GM19023 (cell line): ENCODE measurements around the gene FGGY.

Experiments
- ATAC-seq: cut with Tn5 transposase; IDR thresholded peaks from one replicate; pipeline ENCODE4 v1.9.1; 2021; ENCODE audit warnings: mild to moderate bottlenecking, moderate library complexity; ENCODE audit not compliant: unreplicated experiment

The FGGY gene

DNA sequence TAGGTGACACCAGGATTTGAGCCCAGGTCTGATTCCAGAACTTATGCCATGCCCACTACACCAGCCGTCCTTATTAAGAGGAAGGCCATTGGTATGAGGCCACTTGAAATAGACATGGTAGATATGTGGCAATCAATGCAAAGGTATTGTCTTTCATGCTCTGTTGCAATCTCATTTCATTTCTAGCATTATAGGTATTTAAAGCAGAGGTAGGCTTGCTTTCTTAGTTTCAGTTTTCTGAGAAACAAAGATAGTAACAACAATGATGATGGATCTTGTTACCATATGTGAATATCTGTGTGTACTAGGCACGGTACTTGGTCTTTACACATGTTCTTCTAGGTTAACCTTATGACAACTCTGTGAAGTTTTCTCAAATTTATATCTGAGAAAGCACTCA lies 113.1 kb downstream of the FGGY start:
- ATAC-seq = no peak

DNA sequence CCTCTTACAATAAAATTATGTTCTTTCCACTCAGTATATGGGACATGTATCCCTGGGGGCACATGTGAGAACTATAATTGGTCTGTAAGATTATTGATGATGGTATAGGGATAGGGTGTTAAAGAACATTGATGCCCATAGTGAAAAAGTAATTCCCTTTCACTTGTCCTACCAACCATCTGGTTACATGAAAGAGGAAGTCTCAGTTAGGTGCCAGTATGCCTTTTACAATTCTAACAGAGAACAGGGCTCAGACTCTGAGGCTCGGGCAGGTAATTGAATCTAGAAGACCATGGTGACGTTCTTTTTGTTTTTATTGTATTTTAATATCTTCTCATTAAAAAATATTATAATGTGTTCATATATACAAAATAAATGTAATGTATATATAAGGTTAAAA lies 113.6 kb downstream of the FGGY start:
- no peak for ATAC-seq

DNA sequence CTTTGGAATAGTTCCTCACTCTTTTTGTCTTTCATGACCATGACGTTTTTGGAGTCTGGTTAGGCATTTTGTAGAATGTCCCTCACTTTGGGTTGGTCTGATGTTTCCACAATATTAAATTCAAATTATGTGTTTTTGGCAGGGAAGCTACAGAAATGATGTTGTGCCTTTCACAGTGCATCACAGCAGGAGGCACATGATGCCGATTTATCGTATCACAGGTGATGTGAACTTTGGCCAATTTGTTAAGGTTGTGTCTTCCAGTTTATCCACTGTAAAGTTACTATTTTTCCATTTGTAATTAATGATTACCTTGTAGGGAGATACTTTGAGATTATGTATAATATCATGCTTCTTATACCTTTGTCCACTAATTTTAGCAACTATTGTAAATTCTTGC lies 114.3 kb downstream of the FGGY start:
- no peak for ATAC-seq

DNA sequence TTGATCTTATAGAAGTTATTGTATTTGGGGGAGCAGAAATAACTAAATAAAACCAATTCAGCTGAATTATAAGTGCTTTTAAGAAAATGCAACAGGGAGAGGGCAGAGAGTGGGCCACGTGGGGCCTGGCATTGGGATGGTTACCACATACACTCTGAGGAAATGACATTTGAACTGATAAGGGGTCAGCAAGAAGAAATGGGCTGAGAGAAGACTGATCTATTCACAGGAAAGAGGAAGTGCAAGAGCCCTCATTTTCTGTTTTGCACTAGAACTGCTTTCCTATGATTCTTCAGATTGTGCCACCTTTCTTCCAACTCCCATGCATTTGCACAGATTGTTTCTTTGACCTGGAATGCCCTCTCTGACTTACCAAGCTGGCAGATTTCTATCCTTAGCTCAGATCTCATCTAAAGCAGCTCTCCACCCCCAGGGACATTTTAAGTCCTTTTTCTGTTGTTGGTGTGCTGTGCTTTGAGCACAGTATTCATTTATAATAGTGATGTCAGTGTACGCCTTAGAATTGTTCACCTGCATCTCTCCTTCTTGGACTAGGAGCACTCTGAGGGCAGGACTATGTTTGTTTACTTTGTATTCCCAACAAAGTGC lies 115.9 kb downstream of the FGGY start:
- ATAC-seq = no peak

DNA sequence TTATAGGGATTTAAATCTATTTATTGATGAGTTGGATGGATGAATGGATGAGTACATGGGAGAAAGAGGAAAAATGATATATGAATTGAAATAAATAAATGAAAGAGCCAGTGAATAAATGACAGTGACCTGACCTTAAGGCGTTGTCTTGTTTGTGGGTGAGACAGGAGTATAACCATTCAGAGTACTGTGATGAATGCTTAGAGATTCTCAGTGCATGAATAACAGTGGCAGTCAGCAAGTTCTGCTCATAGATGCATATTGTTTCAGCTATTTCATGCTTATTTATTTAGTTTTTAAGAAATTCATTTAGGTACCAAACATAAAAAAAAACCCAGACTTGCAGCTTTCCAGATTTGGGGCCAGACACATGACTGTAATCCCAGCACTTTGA lies 116.4 kb downstream of the FGGY start:
- no peak for ATAC-seq

DNA sequence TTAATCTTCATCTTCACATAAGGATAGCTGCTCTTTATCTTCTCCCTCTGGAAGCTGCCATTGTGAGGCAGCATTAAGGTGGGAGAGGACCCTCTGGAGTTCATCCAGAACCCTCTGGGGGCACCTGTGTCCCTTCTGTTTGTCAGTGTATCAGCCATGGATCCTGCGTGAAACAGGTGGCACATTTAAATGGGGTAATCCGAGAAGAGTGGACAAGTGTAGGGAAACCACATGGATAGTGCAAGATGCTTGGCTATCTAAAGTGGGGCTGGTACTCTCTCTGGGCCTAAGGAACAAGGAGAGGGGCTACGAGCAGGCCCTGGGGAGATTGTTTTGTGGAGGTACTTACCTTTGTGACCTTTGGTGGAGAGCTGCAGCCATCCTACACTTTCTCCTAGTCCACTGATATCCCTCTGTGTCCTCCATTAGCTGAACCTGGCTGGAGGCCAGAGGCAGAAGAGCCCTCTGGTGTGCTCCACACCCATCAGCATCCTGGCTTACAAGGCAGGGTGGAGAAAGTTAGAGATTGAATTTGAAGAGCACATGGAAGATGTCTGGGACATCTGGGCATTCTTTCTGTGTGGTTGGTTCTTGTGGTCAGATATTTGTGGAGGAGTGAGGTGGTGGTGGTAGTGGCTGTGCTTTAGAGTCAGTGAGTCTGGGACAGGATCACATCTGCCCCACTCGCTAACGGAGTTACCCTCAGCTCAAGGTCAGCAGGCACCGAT lies 117.7 kb downstream of the FGGY start:
- ATAC-seq = no peak

DNA sequence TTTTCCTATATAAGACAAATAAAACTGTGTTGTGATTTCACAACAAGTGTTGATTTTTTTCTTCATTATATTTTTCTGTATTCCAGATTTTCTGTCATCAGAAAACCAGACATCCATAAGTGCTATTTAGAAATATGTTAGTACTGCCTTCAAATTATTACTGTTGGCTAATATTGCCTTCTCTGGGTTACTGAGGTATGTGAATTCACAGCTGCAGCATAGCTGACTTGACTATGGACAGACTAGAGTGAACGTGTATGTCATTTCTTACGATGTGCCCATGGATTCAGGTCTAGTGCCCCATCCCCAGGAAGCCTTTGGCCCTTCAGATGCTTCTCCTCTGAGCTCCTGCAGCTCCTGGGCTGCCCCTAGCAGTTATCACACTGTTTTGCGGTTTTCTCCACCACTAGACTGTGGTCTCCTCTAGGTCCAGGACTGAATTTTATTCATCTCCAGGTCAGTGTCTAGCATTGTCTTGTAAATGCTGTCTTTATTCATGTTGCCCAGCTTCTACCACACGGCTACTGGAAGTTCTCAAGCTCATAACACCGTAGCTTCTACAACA lies 118.5 kb downstream of the FGGY start:
- ATAC-seq = no peak

DNA sequence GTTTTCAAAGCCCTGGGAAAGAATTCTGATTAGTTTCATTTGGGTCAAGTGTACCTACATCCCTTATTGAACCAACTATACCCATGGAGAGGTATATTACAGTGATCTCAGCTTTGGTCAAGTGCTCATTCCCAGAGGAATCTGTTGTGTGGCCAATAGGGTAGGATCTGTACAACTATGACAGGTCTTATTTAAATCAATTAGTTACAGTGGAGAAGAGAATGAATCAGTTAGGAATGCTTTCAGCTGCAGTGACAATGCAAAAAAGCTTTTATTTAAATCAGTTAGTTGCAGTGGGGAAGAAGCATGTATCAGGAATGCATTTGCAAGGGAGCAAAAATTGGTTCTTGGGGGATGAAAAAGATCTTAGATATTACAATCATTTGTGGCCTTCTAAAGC lies 119.0 kb downstream of the FGGY start:
- no peak for ATAC-seq

DNA sequence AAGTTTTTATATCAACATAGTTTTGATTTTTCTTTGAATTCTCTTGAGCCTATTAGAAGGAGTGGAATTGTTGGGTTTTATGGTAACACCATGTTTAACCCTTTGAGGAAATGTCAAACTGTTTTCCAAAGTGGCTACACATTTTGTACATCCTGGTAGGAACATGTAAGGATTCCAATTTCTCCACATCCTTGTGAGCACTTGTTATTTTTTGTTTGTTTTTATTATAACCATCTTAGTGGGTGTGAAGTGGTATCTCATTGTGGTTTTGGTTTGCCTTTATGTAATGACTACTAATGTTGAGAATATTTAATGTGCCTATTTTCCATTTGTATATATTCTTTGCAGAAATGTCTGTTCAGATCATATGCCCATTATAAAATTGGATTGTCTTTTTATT lies 120.5 kb downstream of the FGGY start:
- ATAC-seq = no peak

DNA sequence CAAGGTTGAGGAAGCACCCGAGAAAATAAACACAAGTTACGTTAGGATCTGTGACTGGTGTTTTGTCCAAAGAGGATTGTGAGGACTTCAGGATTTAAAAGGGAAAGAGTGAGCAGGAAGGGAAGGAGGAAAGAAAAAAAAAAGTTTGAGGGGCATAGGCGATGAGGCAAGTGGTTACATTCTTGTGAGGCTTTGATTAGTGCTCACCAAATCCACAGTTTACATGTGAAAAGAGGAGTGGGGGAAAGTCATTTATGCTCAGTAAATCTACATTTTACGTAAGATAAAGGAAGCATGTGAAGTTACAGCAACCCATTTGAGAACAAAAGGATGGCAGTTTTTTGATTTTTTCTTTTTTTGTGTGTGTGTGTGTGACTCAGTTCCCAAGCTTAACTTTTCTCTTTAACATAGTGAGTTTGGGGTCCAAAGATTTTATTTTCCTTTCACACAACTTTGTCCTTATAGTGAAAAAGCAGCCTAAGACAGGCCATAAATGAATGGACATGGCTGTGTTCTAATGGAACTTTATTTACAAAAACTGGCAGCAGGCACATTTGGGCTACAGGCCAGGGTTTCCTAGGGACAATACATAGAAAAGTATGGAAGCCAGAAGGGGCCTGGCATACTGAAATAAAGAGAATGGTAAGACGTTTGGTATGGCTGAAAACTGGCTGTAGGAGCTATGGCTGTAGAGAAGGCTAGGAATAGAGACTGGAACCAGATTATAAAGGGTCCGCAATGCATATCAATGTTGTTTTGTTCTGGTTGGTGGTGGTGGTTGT lies 121.7 kb downstream of the FGGY start:
- no peak for ATAC-seq

DNA sequence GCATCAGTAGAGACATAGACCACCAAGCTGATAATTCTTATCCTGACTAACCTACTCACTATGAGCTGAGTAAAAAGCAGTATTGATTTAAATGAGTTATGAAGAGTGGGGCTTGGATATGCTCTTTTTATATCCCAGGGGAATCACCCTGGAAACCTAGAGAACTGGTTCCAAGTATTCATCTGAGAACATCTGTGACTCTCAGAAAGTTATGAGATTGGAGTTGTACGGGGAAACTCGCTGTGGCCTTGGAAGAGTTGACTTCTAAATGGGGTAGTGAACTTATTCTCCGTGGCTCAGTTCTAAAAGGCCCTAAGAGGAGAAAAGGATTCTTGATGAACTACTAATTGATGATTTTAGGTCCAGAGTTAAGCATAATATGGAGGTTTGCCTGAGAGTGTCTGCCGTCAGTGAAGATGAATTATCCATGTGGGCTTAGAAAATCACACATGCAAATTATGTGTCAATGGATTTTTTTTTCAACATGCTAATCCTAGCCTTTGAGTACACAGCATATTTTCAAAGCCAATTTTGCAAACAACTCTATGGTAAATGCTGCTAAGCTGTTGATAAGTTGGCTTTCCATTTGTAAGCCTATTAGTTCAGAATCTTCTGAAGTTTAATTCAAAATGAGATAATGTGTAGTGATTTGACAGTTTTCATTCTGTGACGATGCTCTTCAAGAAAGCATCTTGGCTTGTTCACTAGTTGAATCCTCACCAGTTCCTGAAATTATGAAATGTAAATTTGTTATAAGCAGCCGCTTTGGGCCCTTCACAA lies 122.7 kb downstream of the FGGY start:
- ATAC-seq = no peak

DNA sequence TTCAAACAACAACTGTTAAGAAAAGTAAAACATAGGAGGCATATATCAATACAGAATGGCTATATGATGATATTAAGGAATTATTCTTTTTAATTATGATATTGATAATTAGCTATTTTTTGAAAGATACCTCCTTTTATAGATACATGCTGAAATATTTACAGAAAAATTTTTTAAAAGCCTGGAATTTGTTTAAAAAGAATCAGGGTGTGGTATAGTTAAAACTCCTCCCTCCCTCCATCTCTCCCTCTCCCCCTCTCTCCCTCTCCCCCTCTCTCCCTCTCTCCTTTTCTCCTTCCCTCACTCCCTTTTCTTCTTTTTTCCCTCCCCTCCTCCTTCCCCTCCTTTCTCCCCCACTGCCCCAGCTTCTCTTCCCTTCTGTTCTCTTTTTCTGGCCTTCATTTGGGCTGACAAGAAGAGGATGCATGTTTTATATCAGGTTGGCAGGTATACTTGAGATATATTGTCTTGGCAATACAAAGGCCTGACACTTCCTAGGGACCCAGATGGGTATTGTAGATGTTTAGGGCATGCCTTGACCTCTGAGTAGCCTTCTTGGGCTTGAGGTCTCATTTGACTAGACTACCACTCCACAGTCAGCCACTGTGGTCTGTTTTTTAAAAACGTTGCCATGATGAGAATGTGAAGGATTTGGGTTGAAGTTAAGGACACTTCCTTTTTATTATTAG lies 124.5 kb downstream of the FGGY start:
- ATAC-seq = no peak

DNA sequence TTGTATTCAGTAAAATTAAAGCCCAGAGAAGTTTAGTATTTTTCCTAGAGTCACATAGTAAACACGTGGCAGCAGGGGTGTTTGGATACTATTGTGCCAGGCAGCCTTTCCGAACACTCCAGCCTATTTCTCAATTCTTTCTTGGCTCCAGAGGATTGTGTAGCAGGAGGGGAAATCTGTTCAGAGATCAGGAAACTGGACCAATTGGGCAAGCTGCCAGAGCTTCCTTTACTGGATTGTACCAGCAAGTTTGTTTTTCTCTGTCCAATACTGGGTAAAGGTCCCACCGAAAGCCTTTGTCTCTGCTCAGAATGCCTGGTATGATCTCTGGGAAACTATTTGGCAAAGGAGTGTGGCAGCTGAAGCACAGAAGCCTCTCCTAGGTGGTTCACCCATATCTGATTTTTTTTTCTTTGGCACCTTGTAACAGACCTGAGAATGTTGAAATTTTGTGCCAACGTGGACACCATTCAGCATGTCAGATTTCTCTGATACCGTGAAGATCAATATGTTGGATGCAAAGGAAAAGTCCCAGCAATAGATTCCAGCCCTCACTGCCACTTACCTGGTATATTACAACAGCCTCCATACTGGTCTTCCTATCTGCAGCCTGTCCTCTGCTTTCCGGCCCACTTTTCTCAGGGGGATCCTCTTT lies 126.2 kb downstream of the FGGY start:
- no peak for ATAC-seq

DNA sequence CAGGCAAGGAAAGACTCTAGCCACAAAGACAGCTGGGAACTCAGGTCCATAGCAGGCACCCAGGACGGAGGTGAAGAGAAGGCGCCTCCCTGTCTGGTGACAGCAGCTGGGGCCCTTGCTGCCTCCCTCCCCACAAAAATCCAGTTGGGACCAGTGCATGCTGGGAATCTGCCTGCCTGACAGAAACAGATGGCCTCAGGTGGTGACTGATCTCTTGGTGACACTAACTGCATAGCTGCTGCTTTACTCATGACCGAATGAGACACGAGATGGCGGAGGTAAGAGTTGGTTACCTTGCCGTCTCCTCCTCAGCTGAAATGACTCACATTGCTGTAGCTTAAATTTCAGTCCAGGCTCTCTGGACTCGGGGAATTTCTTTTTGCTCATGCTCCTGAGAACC lies 130.3 kb downstream of the FGGY start:
- ATAC-seq = no peak

DNA sequence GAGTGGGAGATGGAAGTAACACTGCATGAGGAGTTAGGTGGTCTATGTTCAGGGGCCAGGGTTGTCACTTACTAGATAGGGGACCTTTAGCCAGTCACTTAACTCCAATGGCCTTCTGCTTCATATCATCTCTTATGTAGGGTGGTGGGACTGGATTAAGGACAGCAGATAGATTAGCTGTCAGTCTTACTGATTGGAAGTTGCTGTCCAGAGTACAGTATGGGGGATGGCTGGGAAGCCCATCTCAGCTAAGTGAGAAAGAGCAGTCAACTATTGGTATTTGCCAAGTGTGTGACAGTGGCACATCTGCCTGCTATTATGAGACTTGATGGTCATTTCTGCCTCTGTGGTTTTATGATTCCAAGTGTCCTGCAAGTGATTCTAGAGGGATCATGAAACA lies 130.9 kb downstream of the FGGY start:
- ATAC-seq = no peak

DNA sequence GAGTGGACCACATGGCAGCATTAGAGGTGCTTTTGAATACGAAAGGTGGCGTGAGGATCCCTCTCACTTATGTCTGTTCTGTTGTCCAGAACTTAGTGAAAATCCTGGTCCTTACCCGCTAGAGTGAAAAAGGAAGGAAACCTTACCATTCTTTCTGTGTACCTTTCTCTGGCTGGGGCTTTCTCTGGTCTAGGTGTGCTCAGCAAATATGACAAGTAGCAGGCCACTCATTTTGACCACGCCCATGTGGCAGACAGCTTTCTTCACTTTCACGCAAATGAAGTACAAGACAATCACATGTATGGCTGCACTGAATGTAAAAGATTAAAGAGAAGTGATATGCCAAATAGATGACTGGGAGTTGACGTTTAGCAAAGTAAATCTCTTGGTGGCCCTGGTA lies 131.9 kb downstream of the FGGY start:
- no peak for ATAC-seq

DNA sequence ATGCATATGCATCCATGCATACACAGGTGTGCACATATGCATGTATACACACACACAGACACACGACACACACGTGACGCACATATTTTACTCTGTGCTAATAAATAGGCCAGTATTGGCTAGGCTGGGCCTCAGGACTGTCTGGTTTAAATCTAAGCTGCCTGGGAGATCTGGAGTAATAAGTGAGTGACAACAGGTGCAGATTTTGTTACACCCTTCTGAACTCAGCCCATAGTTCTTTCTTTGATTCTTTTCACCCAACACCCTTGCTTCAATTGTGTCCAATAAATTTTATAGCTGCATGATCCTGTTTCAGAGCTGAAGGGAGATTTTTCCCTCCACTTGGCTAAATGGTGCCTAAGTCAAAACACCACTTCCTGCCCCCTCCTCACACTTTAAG lies 132.8 kb downstream of the FGGY start:
- no peak for ATAC-seq

DNA sequence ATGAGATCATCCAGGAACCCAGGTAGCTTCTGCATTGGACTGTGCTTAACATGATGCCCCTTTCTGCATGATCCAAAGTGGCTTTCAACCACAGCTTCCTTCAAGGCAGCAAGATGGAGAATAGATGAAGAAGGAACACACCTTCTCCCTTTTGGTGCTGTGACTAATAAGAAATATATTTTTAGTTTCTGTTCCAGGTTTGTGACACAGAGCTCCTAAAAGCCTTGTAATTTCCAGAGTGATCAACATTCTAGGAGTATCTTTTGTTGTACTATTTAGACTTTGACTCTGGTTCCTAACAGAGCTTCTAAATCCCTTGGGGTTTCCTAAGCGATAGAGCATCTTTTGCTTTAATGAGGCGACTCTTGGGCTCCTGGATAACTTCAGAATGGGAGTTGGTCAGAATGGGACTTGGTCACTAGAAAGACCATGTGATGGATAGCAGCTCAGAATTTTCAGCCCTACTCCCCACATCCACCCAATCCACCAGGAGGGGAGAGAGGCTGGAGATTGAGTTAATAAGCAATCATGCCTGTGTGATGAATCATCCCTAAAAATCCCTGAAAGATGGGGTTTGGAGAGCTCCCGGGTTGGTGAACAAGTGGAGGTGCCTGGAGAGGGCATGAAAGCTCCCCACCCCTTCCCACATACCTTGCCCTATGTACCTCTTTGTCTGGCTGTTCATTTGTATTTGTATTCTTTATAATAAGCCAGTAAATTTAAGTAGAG lies 134.8 kb downstream of the FGGY start:
- ATAC-seq = no peak
